AG04449 (cell line): ENCODE results near the gene DUS1L.

Source experiments
- CTCF ChIA-PET: fragments of 350-600 bp; formaldehyde crosslinking; extraction: SDS; loops from one replicate; lab custom pipeline; 2021; ENCODE audit warnings: antibody characterized with exemption; lab: Yijun Ruan, JAX
- POLR2A ChIA-PET: fragments of 400-600, 350-600 bp; formaldehyde crosslinking; extraction: SDS; loops from one replicate; lab custom pipeline; 2020; ENCODE audit warnings: antibody characterized with exemption, inconsistent platforms; lab: Yijun Ruan, JAX
- DNase-seq: peaks from one replicate; pipeline ENCODE4 v3.0.0-alpha.2; 2010; ENCODE audit warnings: low read depth, low spot score
- H3K4me3 ChIP-seq: 2 replicates; pipeline ENCODE4 v1.5.1; 2011; ENCODE audit warnings: low read depth, mild to moderate bottlenecking, control low read depth, low read length
- CTCF ChIP-seq: IDR thresholded peaks from one replicate; pipeline ENCODE4 v1.5.1; 2011; ENCODE audit warnings: mild to moderate bottlenecking, moderate library complexity, low read length, control low read depth, inconsistent platforms; ENCODE audit not compliant: insufficient read depth; ENCODE audit errors: missing control alignments

The DUS1L gene

GRCh38 chr17:82052638-82053059 is 13.0 kb downstream of the DUS1L start:
- CTCF ChIA-PET = interaction anchor here (1.0 to 7.1 kb wide), 4 partner anchors 13 to 93 kb away, joined by 5 to 47 read pairs (median 6); partner anchors contain the start of gene DCXR
- no peak for TF ChIP-seq CTCF
- POLR2A ChIA-PET = interaction anchor here (1.2 to 1.6 kb wide), 2 partner anchors 11 to 15 kb away, joined by 4 read pairs; partner anchors contain the start of gene DCXR
- peak overlapping the region; percentile 82 for H3K4me3 ChIP-seq
- DNase-seq = no peak

DNA sequence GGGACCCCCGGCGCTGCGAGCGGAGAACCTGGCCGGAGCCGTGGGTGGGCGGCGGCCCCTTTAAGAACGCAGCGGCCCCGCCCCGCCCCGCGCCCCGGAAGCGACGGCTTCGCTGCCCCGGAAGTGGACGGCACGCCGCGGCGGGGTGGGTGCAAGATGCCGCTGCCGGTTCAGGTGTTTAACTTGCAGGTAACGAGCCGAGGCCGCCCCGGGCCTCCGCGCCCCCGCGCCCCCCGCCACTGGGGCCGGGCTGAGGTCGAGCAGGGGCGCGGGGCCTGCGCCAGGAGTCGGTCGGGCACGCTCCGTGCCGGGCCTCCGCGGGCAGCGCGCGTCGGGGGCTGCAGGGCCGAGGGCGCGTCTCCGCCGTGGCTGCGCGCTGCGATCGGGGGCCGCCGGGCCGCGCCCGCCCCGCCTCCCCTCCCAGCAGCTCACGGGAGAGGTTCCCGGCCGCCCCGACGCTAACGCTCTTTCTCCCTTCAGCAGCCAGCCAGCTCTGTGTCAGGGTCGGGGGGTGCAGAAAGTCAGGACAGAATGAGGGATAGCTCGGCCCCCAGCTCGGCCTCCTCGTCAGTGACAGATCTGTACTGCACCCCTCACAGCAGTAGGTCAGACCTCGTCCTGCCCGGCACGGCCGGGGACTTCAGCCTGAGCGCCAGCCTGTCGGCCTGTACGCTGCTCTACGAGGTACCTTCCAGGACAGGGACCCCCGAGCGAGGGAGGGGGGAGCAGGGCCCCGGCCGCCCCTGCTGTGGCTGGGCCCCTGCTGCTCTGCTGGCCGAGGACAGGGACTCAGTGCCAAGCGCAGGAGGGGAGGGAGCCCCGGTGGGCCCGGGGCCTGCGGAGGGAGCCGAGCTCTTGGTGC is 13.6 kb downstream of the DUS1L start, which contains the start of the genes GPS1 and RFNG:
TSS of gene GPS1 (plus strand) at position 123 of the 862 bp plus-strand sequence. CDS start at position 157, 34 bp downstream.
TSS of gene RFNG (minus strand) at position 36 of the 862 bp plus-strand sequence. CDS start 45 bp downstream, outside the sequence.
- DNase-seq = no peak
- peak within 1 kb of the TSS; percentile 82 for H3K4me3 ChIP-seq
- POLR2A ChIA-PET = interaction anchor here (1.2 to 1.8 kb wide), 2 partner anchors 14 to 35 kb away, joined by 3 to 5 read pairs; partner anchors contain the start of gene DCXR
- TF ChIP-seq CTCF = no peak
- CTCF ChIA-PET = interaction anchor here (1.0 to 7.1 kb wide), 4 partner anchors 12 to 93 kb away, joined by 5 to 47 read pairs (median 6); partner anchors contain the start of gene DCXR

- no peak for TF ChIP-seq CTCF
- DNase-seq = no peak
- CTCF ChIA-PET = interaction anchor here (1.2 to 7.1 kb wide), 3 partner anchors 11 to 92 kb away, joined by 3 to 47 read pairs (median 14); partner anchors contain the start of gene DCXR
- peak overlapping the region; percentile 82 for H3K4me3 ChIP-seq
- POLR2A ChIA-PET = interaction anchor here (1.2 to 1.8 kb wide), 4 partner anchors 13 to 48 kb away, joined by 3 to 5 read pairs (median 3); partner anchors contain the start of gene DCXR
These were observed 14.6 kb downstream of the DUS1L start for GRCh38 chr17:82050761-82051641.

GRCh38 chr17:82050152-82050760 is 15.3 kb downstream of the DUS1L start:
- peak overlapping the region; percentile 82 for H3K4me3 ChIP-seq
- TF ChIP-seq CTCF = no peak
- DNase-seq = no peak
- ChIA-PET POLR2A (interaction anchor here (1.2 to 1.8 kb wide), 5 partner anchors 9 to 48 kb away, joined by 3 to 5 read pairs (median 3); partner anchors contain the start of gene DCXR), CTCF (interaction anchor here (1.0 to 7.1 kb wide), 4 partner anchors 11 to 91 kb away, joined by 3 to 47 read pairs (median 8); partner anchors contain the start of gene DCXR)

- CTCF ChIA-PET = interaction anchor here (1.0 to 7.1 kb wide), 4 partner anchors 10 to 90 kb away, joined by 3 to 47 read pairs (median 8); partner anchors contain the start of gene DCXR
- POLR2A ChIA-PET = interaction anchor here (1.3 to 1.6 kb wide), 2 partner anchors 10 to 19 kb away, joined by 3 to 4 read pairs; no protein-coding TSS in a partner anchor
- TF ChIP-seq CTCF = no peak
- DNase-seq = no peak
- H3K4me3 ChIP-seq = no peak overlapping the region
These were observed 16.1 kb downstream of the DUS1L start for GRCh38 chr17:82049521-82049971.
